NCI-H2196 (cell line): ENCODE data around the gene CDKL5.

Experiments
- DNase-seq: peaks from one replicate; lab custom pipeline; 2025; ENCODE audit not compliant: unreplicated experiment; lab: John Stamatoyannopoulos, UW

Gene CDKL5

GRCh38 chrX:18691431-18691830 is 266.0 kb downstream of the CDKL5 start:
- DNase-seq = no peak

DNA sequence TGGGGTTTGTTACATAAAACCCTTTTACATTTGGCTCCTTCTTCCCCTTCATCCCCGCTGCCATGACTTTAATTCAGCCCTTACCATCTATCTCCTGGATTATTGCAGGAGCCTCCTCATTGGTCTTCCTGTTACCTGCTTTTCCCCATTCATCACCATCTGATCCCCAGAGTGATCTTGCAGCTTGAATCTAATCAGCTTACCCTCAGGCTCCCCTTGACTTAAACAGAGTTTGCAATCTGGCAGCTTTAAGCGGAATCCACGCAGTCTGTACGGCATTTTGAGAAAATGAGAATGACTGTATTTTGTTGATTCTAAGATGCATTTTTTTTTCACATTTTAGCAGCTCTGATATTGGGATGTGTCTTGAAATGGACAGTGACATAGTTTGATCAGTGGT is 267.1 kb downstream of the CDKL5 start:
- no peak for DNase-seq

DNA sequence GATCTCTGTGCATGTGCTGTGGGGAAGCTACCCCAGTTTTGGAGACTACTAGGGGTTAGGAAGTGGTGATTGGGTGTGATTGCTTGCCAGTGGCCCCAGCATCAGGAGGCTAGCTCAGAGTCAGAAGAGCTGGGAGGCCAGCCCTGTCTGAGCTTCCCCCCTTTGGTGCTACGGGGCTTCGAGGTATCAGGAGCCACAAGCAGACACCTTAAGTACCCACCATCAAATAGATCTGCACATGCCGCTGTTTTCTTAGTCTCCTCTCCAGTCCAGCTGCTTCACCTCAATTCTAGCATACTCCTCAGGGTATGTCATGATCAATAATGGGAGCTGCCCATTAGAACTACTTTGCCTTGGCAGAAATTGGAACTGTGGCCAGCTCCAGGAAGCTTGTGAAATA is 271.2 kb downstream of the CDKL5 start:
- DNase-seq = no peak

DNA sequence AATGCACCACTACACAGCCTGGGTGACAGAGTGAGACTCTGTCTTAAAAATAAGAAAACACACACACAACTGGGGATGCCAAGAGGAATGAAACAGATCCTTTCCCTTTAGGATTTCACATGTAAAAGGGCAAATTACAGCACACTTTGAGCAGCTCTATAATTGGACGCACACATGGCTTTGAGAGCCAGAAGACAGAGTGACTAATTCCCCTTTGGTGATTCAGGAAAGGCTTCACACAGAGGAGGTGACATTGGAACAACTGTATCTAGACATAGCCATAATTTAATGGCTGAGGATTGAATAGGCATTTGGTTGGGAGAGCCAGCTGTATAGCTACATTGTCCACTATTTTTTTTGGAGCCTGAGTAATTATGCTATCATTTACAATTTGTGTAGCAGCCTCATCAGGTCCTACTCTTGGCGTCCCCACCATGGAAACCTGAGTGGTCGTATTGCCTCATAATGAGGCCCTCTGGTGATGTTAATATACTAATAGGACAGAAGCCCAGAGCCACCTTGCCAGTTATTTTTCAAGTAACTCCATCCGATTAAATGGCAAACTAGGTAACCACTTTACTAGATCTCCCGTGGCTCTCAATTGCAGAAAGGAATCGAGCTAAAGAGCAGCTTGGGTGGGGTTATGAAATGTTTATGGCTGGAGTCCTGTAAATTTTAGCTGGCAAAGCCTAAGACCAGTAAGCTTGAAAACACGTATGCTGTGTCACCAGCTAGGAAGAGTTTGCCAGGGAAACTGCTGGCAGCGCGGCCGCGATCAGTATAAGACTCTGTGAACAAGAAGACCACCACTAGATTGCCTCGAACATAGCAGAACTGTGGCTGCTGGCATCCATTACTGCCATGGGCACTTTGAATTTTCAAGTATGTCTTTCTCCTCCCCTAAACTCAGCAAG is 273.6 kb downstream of the CDKL5 start:
- DNase-seq = no peak

- DNase-seq = no peak
Observed at GRCh38 chrX:18701621-18702361, 276.4 kb downstream of the CDKL5 start.

DNA sequence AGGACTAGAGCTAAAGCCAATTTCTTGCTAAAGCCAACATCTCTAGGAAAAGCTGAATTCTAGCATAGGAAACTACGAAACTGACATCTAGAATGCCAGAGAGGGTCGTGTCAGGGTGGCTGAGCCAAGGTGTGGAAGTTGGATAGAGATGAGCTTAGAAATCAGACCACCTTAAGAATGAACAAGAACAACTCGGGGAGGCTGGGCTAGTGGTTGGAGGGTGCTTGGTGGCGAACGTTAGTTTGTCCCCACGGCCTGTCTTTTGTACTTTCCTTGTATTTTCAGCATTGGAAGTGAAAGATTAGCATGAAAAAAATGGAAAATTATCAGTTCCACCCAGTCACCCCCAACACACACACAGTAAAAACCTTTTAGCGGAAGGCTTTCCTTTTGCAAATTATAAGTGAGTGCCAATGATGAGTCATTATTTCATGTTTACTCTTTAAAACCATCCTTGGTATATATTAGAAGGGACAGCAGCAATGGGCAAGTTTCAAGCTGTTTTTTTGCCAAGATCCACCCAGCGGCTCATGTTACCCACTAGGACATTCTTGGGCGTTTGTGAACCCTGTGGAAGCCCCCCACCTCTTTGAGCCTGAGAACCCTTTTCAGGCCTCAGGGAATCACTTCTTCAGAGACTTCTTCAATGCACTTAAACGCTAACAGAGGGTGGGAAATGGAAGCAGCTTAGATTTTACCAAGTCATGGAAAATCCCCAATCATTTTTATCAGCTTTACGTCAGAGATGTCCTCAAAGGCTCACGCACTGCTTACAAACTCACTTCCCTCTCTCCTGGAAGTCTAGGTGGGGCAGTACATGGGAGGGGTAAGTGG is 277.2 kb downstream of the CDKL5 start:
- DNase-seq = no peak
